GM18505 (cell line): ENCODE measurements around the gene HSD17B2.

ENCODE experiments used
- ATAC-seq: cut with Tn5 transposase; IDR thresholded peaks from one replicate; pipeline ENCODE4 v1.9.1; 2021; ENCODE audit not compliant: unreplicated experiment
- POLR2A ChIP-seq: IDR thresholded peaks from 4 replicates; pipeline ENCODE4 v1.6.1; 2011; ENCODE audit warnings: borderline replicate concordance; ENCODE audit not compliant: insufficient read depth, insufficient read length; ENCODE audit errors: extremely low read depth

Gene HSD17B2, protein sequence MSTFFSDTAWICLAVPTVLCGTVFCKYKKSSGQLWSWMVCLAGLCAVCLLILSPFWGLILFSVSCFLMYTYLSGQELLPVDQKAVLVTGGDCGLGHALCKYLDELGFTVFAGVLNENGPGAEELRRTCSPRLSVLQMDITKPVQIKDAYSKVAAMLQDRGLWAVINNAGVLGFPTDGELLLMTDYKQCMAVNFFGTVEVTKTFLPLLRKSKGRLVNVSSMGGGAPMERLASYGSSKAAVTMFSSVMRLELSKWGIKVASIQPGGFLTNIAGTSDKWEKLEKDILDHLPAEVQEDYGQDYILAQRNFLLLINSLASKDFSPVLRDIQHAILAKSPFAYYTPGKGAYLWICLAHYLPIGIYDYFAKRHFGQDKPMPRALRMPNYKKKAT

DNA sequence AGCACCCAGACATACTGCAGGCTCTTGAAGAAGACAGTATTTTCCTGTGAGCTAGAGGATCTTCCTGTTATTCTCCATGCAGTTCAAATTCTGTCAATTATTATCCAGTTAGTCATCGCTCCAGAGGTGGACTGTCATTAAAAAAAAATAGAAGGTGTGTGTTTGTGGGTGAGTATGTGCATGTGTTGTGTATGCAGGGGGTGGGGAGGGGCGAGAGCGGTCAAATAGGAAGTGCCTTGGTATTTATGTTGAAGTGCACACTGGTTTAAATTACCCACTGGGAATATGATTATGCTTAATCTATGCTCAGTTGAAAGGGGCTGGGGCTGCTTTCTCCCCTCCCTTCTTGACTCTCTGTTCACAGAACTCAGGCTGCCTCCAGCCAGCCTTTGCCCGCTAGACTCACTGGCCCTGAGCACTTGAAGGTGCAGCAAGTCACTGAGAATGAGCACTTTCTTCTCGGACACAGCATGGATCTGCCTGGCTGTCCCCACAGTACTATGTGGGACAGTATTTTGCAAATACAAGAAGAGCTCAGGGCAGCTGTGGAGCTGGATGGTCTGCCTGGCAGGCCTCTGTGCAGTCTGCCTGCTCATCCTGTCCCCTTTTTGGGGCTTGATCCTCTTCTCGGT, at the start of gene HSD17B2:
TSS of gene HSD17B2 (plus strand) at position 273 of the 632 bp plus-strand sequence. CDS start at position 445, 172 bp downstream.
- no peak for TF ChIP-seq POLR2A
- ATAC-seq: no peak

DNA sequence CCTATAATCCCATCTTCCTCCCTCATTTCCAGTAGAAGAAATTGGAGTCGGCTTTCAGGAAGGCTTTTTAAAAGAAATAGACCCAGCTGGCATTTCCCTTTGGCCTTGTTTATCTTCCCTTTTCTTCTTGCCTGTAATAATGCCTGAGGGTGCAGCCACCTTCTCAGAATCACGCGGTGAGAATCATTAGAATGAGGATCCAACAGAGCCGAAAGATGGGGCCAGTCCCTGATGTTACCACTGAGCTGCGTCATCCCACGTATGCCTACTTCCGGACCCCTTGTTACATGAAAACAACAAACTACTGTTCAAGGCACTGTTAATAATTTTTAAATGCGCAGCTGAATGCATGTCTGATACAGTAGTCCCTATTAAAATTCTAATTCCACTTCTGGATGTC, 47.9 kb upstream of the HSD17B2 start:
- TF ChIP-seq POLR2A: no peak
- no peak for ATAC-seq

DNA sequence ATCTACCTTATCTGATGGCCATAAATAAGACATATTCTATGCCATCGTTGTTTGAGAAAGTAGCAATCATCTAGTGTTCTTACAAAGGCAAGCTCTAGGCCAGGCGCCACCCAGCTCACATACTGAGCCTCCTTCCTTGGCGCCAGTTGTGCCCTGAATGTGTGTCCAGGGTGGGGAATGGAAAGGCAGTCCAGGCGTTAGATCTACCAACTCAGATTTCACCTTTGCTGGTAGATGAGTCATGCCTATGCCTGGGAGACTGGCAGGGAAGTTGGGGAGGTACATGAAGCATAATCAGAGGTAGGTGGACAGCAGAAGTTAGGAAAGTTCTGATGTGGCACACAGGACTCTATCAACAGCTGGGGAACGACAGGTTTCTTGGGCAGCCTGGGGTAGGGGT, 47.3 kb upstream of the HSD17B2 start:
- ATAC-seq: no peak
- no peak for TF ChIP-seq POLR2A

DNA sequence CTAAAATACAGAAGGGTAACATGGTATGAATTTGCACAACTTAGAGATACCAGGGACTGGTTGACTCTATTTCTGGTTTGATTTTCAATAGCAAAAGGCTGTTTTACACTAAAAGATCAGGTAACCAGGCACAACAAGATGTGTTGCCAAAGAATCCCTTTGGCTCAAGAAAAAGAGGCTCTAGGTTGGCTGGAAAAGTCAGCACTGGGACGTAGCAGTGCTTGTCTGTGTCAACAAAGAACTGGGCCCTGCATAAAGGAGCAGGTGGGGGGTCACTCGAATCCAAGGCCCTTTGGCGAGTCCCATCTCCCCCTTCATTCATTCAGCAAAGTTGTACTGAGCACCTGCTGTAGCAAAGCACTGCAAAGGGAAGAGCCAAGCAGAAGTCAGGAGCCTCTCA, 42.2 kb upstream of the HSD17B2 start:
- no peak for TF ChIP-seq POLR2A
- no peak for ATAC-seq

DNA sequence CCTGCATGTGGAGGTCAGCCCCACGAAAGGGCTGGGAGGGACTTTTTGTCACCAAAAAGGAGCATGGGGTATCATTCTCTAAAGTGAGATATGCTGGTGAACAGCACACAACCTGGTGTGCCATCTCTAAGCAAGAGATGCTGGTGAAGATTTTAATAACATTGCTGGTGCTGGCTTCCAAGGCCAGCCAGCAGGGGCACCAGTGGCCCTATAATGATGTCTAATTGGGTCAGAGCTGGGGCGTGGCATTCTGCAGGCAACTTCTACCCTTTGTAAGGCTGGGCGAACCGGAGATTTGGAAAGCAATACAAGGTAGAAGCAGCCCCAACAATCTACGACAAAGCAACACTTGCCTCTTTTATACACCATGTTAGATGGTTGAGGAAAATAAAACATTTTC, 40.6 kb upstream of the HSD17B2 start:
- no peak for TF ChIP-seq POLR2A
- no peak for ATAC-seq

DNA sequence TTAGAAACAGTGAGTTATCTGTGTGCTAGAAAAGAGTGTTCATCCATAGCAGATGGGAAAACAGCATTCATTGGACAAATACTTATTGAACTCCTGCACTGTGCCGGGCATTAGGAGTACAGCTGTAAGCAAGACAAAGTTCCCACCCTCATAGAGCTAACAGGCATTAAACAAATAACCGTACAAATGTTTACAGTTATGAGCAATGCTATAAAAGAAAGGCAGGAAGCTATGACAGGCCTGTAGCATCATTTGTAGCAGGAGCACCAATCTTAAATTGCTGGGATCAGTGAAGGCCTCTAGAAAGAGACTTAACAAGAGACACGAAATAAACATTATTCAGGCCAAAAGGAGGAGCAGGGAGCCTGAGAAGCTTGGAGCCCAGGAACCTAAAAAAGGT, 39.4 kb upstream of the HSD17B2 start:
- no peak for TF ChIP-seq POLR2A
- ATAC-seq: no peak

DNA sequence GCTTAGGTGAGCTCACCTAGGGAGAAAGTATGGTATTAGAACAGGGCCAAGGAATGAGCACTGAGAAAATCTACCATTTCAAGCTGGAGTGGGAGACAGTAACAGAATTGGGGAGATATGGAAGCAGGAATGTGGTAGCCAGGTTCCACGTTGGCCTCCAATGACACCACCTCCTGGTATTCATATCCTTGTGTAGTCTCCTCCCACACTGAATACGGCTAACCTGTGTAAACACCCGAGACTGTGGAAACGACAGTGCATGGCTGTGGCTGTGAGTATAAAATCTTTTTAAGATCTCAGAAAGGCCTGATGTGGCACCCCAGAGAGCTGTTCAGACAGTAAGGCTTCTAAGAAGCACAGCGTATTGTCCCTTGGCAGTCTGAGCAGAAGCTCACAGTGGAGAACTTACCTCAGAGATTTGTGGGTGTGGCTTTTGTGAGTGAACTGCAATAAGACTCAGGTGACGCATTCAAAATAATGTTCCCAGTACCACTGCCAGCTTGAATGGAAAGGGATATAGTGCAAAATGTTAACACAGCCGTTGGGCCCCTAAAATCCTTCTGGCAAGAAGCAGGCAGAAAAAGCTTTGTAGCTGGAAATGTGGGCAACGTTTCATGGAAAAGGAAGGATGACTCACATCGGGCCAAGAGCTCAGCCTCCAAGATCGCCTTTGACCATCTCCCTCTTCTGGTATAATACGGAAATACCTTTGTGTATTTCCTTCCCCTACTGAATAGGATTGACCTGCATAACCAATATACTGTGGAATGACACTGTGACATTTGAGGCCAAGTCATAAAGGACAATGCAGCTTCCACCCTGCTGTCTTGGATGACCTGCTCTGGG, 38.2 kb upstream of the HSD17B2 start:
- ATAC-seq: no peak
- TF ChIP-seq POLR2A: no peak

DNA sequence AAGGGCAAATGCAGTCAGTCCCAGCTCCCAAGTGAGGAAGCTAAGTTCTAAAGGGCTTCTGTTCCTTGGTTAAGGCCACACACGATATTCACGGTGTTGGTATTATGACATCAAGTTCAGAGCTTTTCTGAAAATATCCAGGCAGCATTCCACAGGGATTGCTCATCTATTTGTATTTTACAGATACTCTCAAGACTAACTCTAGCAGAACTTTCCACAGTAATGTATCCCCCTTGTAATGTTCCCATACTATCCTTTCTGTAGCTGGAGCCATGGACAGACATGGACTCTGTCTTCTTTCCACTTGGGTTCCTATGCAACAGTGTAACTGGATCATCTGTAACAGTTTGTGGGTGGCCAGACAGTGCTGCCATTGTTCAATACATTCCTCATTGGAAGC, 37.3 kb upstream of the HSD17B2 start:
- no peak for TF ChIP-seq POLR2A

DNA sequence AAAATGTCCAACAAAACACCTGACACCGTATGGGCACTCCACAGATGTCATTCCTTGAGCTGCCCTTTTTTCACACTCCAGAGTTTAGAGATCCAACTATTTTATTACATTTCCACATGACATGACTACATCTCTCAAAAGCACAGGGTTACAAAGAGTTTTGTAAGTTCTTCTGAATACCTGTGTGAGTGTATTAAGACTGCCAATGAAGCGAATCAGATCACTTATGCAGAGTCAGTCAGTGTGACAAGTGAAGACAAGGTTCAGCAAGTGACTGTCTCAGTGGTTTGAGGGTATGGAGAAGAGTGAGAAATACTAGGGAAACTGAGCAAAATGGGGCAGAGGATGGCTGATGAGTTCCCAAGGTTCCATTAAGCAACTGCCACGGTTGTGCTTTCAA, 32.2 kb upstream of the HSD17B2 start:
- no peak for TF ChIP-seq POLR2A

More for the DNA sequence above, 37.3 kb upstream of the HSD17B2 start:
- no peak for ATAC-seq

DNA sequence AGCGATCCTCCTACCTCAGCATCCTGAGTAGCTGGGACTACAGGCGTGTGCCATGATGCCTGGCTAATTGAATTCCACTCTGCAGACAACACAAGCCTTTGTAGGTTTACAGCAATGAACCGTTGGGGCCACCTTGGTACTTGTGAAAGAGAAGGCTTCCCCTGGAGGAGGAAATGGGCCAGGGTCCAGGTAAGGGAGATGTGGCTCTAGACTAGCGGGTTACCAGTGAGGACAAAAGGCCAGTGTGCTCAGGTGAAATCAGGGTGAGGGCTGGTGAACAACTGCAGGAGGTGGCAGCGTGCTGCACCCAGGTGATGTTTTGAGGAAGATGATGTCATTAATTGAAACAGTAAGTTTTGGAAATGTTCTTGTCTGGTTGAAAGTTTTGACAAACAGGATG, 30.5 kb upstream of the HSD17B2 start:
- no peak for TF ChIP-seq POLR2A
- no peak for ATAC-seq

More for the DNA sequence above, 32.2 kb upstream of the HSD17B2 start:
- ATAC-seq: no peak

DNA sequence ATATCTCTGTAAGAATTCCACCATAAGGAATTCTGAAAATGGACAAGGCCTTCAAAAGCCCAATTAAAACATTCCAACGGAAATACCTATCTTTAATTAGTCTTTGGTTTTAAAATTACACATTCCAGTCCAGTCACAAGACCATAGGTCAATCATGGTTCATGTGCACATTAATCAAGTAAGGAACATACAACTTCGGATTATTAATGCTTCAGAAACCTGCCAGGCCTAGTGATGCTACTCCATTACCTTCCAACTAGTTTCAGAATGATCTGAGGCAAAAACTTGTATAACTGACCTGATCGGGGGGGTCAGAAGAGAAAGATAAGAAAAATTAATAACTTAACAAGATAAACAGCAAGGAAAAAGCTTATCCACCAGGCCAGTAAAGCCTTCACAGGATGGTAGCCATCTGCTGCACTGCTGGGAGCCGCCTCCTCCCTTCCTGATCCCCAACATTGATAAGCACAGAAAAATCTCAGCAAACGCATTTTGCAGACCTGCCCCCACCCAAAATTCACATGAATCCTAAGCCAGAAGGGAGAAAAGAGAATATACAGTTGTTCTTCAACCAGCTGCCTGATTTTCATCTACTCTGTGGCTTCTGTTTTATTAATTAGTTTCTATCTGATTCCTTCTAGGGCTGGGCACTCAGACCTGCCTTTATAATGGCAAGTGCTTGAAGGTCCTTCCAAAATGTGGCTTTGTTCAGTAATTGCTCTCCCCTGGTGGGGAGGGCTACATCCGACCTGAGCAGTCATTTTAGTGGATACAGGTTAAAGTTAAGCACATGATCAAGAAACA, 29.8 kb upstream of the HSD17B2 start:
- TF ChIP-seq POLR2A: no peak
- ATAC-seq: no peak

DNA sequence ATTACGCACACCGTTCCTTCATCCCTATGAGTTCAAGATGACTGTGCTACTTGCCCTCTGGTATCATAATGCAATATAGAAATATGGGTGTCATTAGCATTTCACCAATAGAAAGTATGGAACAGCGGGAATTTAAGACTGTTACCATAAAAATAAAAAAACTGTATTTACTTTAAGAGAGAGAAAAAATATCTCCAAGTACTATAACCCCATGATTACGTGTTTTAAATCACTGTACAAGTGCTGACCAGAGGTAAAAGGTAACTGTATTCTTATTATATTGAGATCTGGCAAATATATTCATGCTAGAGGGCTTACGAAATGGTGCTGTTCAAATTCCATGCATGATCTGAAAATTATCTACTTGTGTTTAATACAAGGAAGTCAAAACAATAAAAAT, 29.0 kb upstream of the HSD17B2 start:
- no peak for ATAC-seq
- no peak for TF ChIP-seq POLR2A

DNA sequence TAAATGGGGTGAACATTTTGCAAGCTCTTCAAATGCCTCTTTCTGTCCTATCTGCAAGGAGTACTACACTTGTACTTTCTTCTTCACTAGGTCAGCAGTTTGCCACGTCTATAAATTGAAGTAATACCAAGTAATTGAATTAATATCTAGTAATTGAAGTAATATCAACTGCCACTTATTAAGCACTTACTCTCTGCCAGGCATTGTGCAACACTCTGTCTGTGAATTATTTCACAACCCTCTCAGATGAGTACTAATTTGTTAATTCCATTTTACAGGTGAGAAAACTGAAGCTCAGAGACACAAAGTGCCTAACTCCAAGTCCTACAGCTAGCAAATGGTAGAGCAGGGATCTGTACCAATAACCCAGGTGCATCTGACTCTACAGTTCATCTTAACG, 27.9 kb upstream of the HSD17B2 start:
- no peak for ATAC-seq
- no peak for TF ChIP-seq POLR2A
